Naive thymus-derived CD4-positive, alpha-beta T cell (primary cell): Measurements from ENCODE around the gene MRPL16. TPM values are rescaled to one million over a fixed set of nuclear protein-coding genes. Genes with fewer than 3 reads are reported as not detected.
A peak's percentile ranks its signal among the peaks of the same experiment; 100 is the strongest.

ENCODE experiments used
- ATAC-seq: fragments of 150-1000 bp; cut with Tn5 transposase; 2 replicates; pipeline ENCODE4 v1.10.0; 2021; ENCODE audit warnings: mild to moderate bottlenecking, moderate library complexity
- CTCF ChIA-PET: fragments of 350-600 bp; sonication (Branson Sonifier 250); formaldehyde crosslinking; loops from one replicate; lab custom pipeline; 2021; ENCODE audit warnings: antibody characterized with exemption; lab: Charles Lee
- POLR2A ChIA-PET: fragments of 350-600 bp; sonication (Branson Sonifier 250); formaldehyde crosslinking; loops from one replicate; lab custom pipeline; 2021; ENCODE audit warnings: antibody characterized with exemption, inconsistent platforms; lab: Charles Lee
- DNase-seq, 9 donors: peaks; one replicate each; pipeline versions ENCODE4 v3.0.0 to v3.0.0-alpha.2; 2020 to 2022; ENCODE audit warnings: mixed read lengths in 1 of 9
- H3K27ac ChIP-seq: one replicate; pipeline ENCODE4 v1.7.0; 2013; ENCODE audit warnings: mild to moderate bottlenecking, low read depth, low read length, moderate library complexity
- H3K27me3 ChIP-seq, 2 donors: one replicate each; pipeline ENCODE4 v1.7.0; 2013; ENCODE audit warnings: low read length in 2 of 2, mild to moderate bottlenecking in 2 of 2, moderate library complexity in 2 of 2; ENCODE audit not compliant: control insufficient read depth in 2 of 2, insufficient read depth in 2 of 2
- H3K36me3 ChIP-seq, 3 experiments: 1 replicate in 2 of 3; 2 replicates in 1 of 3; pipeline ENCODE4 v1.7.0; 2013; ENCODE audit warnings: low read length in 3 of 3, mild to moderate bottlenecking in 3 of 3, moderate library complexity in 1 of 3; ENCODE audit not compliant: insufficient read depth in 3 of 3, control insufficient read depth in 2 of 3
- H3K4me1 ChIP-seq, 2 donors: one replicate each; pipeline ENCODE4 v1.7.0; 2013; ENCODE audit warnings: low read length in 2 of 2, mild to moderate bottlenecking in 2 of 2, moderate library complexity in 1 of 2; ENCODE audit not compliant: control insufficient read depth in 2 of 2, insufficient read depth in 2 of 2
- H3K4me3 ChIP-seq: 2 replicates; pipeline ENCODE4 v1.7.0; 2013; ENCODE audit warnings: mild to moderate bottlenecking, low read length
- H3K9me3 ChIP-seq, 3 experiments: 1 replicate in 2 of 3; 2 replicates in 1 of 3; pipeline ENCODE4 v1.7.0; 2013; ENCODE audit warnings: low read length in 3 of 3; ENCODE audit not compliant: control insufficient read depth in 2 of 3
- H3K27ac Mint-ChIP-seq, 9 donors: one replicate each; pipeline ENCODE4 v1.8.0; 2020 to 2022; ENCODE audit warnings: mixed read lengths in 9 of 9, mild to moderate bottlenecking in 8 of 9, moderate library complexity in 5 of 9, inconsistent platforms in 2 of 9
- H3K27me3 Mint-ChIP-seq, 5 donors: one replicate each; pipeline ENCODE4 v1.8.0; 2021 to 2022; ENCODE audit warnings: mixed read lengths in 5 of 5, mild to moderate bottlenecking in 1 of 5
- H3K36me3 Mint-ChIP-seq, 5 donors: one replicate each; pipeline ENCODE4 v1.8.0; 2020 to 2022; ENCODE audit warnings: mixed read lengths in 5 of 5, mild to moderate bottlenecking in 3 of 5, inconsistent platforms in 1 of 5
- H3K4me1 Mint-ChIP-seq, 7 donors: one replicate each; pipeline ENCODE4 v1.8.0; 2020 to 2022; ENCODE audit warnings: mixed read lengths in 7 of 7, mild to moderate bottlenecking in 3 of 7, inconsistent platforms in 1 of 7
- H3K4me3 Mint-ChIP-seq, 10 donors: one replicate each; pipeline ENCODE4 v1.8.0; 2020 to 2022; ENCODE audit warnings: mild to moderate bottlenecking in 10 of 10, mixed read lengths in 10 of 10, moderate library complexity in 6 of 10, inconsistent platforms in 2 of 10
- H3K9me3 Mint-ChIP-seq, 11 donors: one replicate each; pipeline ENCODE4 v1.8.0; 2020 to 2022; ENCODE audit warnings: mixed read lengths in 11 of 11, mild to moderate bottlenecking in 4 of 11, inconsistent platforms in 1 of 11, moderate library complexity in 1 of 11
- intact Hi-C, 2 donors: fragments of 100-400 bp; cut with micrococcal nuclease; formaldehyde crosslinking; loops; one replicate each; pipeline ENCODE4 v1.15.1; 2023
- polyA plus RNA-seq, 2 donors: library from polyadenylated mRNA; unstranded; fragments of 300-500 nt; fragmentation: Illumina TruSeq; gene quantifications; one replicate each; pipeline ENCODE4 v1.2.3, GENCODE V29; 2021
- total RNA-seq, 6 experiments: library from RNA in 5 of 6; stranded (reverse) in 5 of 6; gene quantifications; 1 replicate in 5 of 6; 2 replicates in 1 of 6; pipeline ENCODE4 v1.2.3 and lab custom pipeline; 2021 to 2026

MRPL16 gene
- total and polyA plus RNA-seq, 7 experiments from 2014 or later, result 25.1 to 108 (median 40.8) TPM

GRCh38 chr11:59767225-59767611 is 43.4 kb downstream of the MRPL16 start:
- H3K4me1 ChIP-seq, result peaks cover 31 to 45% of the 10 kb centered on the region in 2 donors
- H3K36me3 Mint-ChIP-seq, result peaks cover 0 to 18% (median 0%) of the 10 kb centered on the region in 5 donors
- DNase-seq (peak in 6 of 9 donors; percentile 10 to 55 (median 40)), ATAC-seq (peak; percentile 80)
- H3K27ac Mint-ChIP-seq, result peak overlapping the region in 3 of 9 donors; percentile 24 to 81 (median 49)
- H3K9me3 Mint-ChIP-seq, result no peaks in the 10 kb centered on the region
- no peaks in the 10 kb centered on the region for H3K9me3 ChIP-seq
- peak overlapping the region in 5 of 10 donors; percentile 27 to 67 (median 58) for H3K4me3 Mint-ChIP-seq
- CTCF ChIA-PET, result interaction anchor here (0.6 to 4.0 kb wide), 5 partner anchors 12 to 97 kb away, joined by 3 to 18 read pairs (median 3); partner anchors contain the start of gene STX3
- peaks cover 0 to 4% (median 0%) of the 10 kb centered on the region in 5 donors for H3K27me3 Mint-ChIP-seq
- H3K4me1 Mint-ChIP-seq, result peaks cover 7 to 33% (median 27%) of the 10 kb centered on the region in 7 donors
- intact Hi-C loops, result loop anchor here (1.0 to 10.0 kb wide), 3 partner anchors 12 to 592 kb away; partner anchors contain the start of genes STX3 (in 2 of the 2) and DTX4 (in 1 of the 2)
- H3K4me3 ChIP-seq, result peak overlapping the region; percentile 32
- POLR2A ChIA-PET, result interaction anchor here (1.2 to 1.6 kb wide), 4 partner anchors 8 to 98 kb away, joined by 3 to 7 read pairs (median 4); partner anchors contain the start of gene PATL1
- H3K27ac ChIP-seq, result no peak overlapping the region
- H3K27me3 ChIP-seq, result no peaks in the 10 kb centered on the region
- no peaks in the 10 kb centered on the region for H3K36me3 ChIP-seq

GRCh38 chr11:59766542-59767224 is 43.9 kb downstream of the MRPL16 start:
- ATAC-seq, result no peak
- Mint-ChIP-seq H3K36me3 (peaks cover 0 to 16% (median 0%) of the 10 kb centered on the region in 5 donors), H3K4me1 (peaks cover 5 to 28% (median 21%) of the 10 kb centered on the region in 7 donors), H3K27me3 (peaks cover 0 to 4% (median 0%) of the 10 kb centered on the region in 5 donors), H3K9me3 (no peaks in the 10 kb centered on the region), H3K27ac (peak overlapping the region in 3 of 9 donors; percentile 24 to 81 (median 49)), H3K4me3 (peak overlapping the region in 5 of 10 donors; percentile 11 to 67 (median 58))
- H3K36me3 ChIP-seq, result no peaks in the 10 kb centered on the region
- DNase-seq, result no peak
- H3K4me1 ChIP-seq, result peaks cover 31 to 39% of the 10 kb centered on the region in 2 donors
- H3K27ac ChIP-seq, result no peak overlapping the region
- intact Hi-C loops, result loop anchor here (1.0 to 10.0 kb wide), 3 partner anchors 11 to 592 kb away; partner anchors contain the start of genes STX3 (in 2 of the 2) and DTX4 (in 1 of the 2)
- H3K27me3 ChIP-seq, result no peaks in the 10 kb centered on the region
- H3K4me3 ChIP-seq, result peak overlapping the region; percentile 32
- ChIA-PET CTCF (interaction anchor here (0.6 to 4.0 kb wide), 5 partner anchors 11 to 97 kb away, joined by 3 to 18 read pairs (median 3); partner anchors contain the start of gene STX3), POLR2A (interaction anchor here (0.9 to 1.6 kb wide), 5 partner anchors 9 to 98 kb away, joined by 3 to 7 read pairs (median 3); partner anchors contain the start of gene PATL1)
- no peaks in the 10 kb centered on the region for H3K9me3 ChIP-seq

GRCh38 chr11:59765068-59765735 is 45.4 kb downstream of the MRPL16 start:
- Mint-ChIP-seq H3K4me3 (peak overlapping the region in 1 of 10 donors; percentile 48), H3K27ac (peak overlapping the region in 3 of 9 donors; percentile 3 to 76 (median 54)), H3K36me3 (peaks cover 0 to 14% (median 0%) of the 10 kb centered on the region in 5 donors), H3K9me3 (no peaks in the 10 kb centered on the region), H3K4me1 (peaks cover 5 to 32% (median 11%) of the 10 kb centered on the region in 7 donors), H3K27me3 (peaks cover 0 to 4% (median 0%) of the 10 kb centered on the region in 5 donors)
- Histone ChIP-seq H3K4me3 (no peak overlapping the region), H3K9me3 (no peaks in the 10 kb centered on the region), H3K4me1 (peaks cover 31 to 39% of the 10 kb centered on the region in 2 donors), H3K27ac (no peak overlapping the region), H3K36me3 (no peaks in the 10 kb centered on the region), H3K27me3 (no peaks in the 10 kb centered on the region)
- POLR2A ChIA-PET, result interaction anchor here (0.6 kb wide), 1 partner anchor 12 kb away, joined by 3 read pairs; no protein-coding TSS in a partner anchor
- DNase-seq, result no peak
- ATAC-seq, result no peak
- CTCF ChIA-PET, result interaction anchor here (4.0 kb wide), 1 partner anchor 10 kb away, joined by 18 read pairs; the partner anchor contains the start of gene STX3
- intact Hi-C loops, result loop anchor here in 1 of 2 donors (10.0 kb wide), 1 partner anchor 590 kb away; the partner anchor contains the start of gene DTX4

- intact Hi-C loops, result loop anchor here in 1 of 2 donors (10.0 kb wide), 1 partner anchor 587 kb away; the partner anchor contains the start of gene DTX4
- Histone ChIP-seq H3K36me3 (no peaks in the 10 kb centered on the region), H3K4me1 (peaks cover 10 to 12% of the 10 kb centered on the region in 2 donors), H3K27me3 (no peaks in the 10 kb centered on the region), H3K9me3 (no peaks in the 10 kb centered on the region), H3K4me3 (no peak overlapping the region), H3K27ac (no peak overlapping the region)
- ATAC-seq (no peak), DNase-seq (no peak)
- Mint-ChIP-seq H3K36me3 (peaks cover 0 to 25% (median 0%) of the 10 kb centered on the region in 5 donors), H3K27ac (no peak overlapping the region), H3K27me3 (peaks cover 0 to 7% (median 0%) of the 10 kb centered on the region in 5 donors), H3K9me3 (no peaks in the 10 kb centered on the region), H3K4me3 (no peak overlapping the region), H3K4me1 (peaks cover 5 to 51% (median 18%) of the 10 kb centered on the region in 7 donors)
- POLR2A ChIA-PET, result interaction anchor here (1.9 kb wide), 1 partner anchor 10 kb away, joined by 5 read pairs; no protein-coding TSS in a partner anchor
- CTCF ChIA-PET, result no interaction called here
These were observed 48.6 kb downstream of the MRPL16 start for GRCh38 chr11:59761993-59762392.

- intact Hi-C loops, result loop anchor here in 1 of 2 donors (10.0 kb wide), 1 partner anchor 586 kb away; the partner anchor contains the start of gene DTX4
- Histone ChIP-seq H3K9me3 (no peaks in the 10 kb centered on the region), H3K36me3 (no peaks in the 10 kb centered on the region), H3K4me3 (no peak overlapping the region), H3K4me1 (peaks cover 4% of the 10 kb centered on the region in 2 donors), H3K27me3 (no peaks in the 10 kb centered on the region), H3K27ac (no peak overlapping the region)
- POLR2A ChIA-PET, result interaction anchor here (1.9 kb wide), 1 partner anchor 11 kb away, joined by 5 read pairs; no protein-coding TSS in a partner anchor
- ATAC-seq, result no peak
- peaks cover 0 to 15% (median 0%) of the 10 kb centered on the region in 5 donors for H3K27me3 Mint-ChIP-seq
- no peak for DNase-seq
- peaks cover 0 to 25% (median 0%) of the 10 kb centered on the region in 5 donors for H3K36me3 Mint-ChIP-seq
- CTCF ChIA-PET, result interaction anchor here (2.5 kb wide), 1 partner anchor 41 kb away, joined by 11 read pairs; no protein-coding TSS in a partner anchor
- peaks cover 5 to 58% (median 25%) of the 10 kb centered on the region in 7 donors for H3K4me1 Mint-ChIP-seq
- peak overlapping the region in 1 of 10 donors; percentile 34 for H3K4me3 Mint-ChIP-seq
- H3K27ac Mint-ChIP-seq, result no peak overlapping the region
- H3K9me3 Mint-ChIP-seq, result no peaks in the 10 kb centered on the region
These were observed 49.8 kb downstream of the MRPL16 start for GRCh38 chr11:59760771-59761170.
